Lower leg skin (tissue), 3 donors: Measurements from ENCODE around the gene CDH18.

Source experiments
- POLR2A ChIP-seq, 2 donors: fragments of 450-650 bp; IDR thresholded peaks; one replicate each; pipeline ENCODE4 v1.6.1; 2016 to 2017; ENCODE audit warnings: antibody characterized with exemption in 2 of 2, mild to moderate bottlenecking in 1 of 2, moderate library complexity in 1 of 2
- TF ChIP-seq, protein P1 (sequence below), 3 donors: fragments of 450-650 bp; IDR thresholded peaks; one replicate each; pipeline ENCODE4 v1.5.1; 2016; ENCODE audit warnings: antibody characterized with exemption in 3 of 3, mild to moderate bottlenecking in 3 of 3, moderate library complexity in 2 of 3

DNA sequence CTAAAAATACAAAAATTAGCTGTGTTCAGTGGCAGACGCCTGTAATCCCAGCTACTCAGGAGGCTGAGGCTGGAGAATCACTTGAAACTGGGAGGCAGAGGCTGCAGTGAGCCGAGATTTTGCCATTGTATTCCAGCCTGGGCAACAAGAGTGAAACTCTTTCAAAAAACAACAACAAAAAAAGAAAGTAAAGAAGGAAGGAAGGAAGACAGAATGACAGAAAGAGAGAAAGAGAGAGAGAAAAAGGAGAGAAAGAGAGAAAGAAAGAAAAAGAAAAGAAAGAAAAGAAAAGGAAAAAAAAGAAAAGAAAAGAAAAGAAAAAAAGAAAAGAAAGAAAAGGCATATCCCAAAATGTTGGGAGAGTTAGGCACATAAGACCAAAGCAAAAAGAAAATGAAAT lies 278.6 kb downstream of the CDH18 start:
- TF ChIP-seq, protein P1, sequence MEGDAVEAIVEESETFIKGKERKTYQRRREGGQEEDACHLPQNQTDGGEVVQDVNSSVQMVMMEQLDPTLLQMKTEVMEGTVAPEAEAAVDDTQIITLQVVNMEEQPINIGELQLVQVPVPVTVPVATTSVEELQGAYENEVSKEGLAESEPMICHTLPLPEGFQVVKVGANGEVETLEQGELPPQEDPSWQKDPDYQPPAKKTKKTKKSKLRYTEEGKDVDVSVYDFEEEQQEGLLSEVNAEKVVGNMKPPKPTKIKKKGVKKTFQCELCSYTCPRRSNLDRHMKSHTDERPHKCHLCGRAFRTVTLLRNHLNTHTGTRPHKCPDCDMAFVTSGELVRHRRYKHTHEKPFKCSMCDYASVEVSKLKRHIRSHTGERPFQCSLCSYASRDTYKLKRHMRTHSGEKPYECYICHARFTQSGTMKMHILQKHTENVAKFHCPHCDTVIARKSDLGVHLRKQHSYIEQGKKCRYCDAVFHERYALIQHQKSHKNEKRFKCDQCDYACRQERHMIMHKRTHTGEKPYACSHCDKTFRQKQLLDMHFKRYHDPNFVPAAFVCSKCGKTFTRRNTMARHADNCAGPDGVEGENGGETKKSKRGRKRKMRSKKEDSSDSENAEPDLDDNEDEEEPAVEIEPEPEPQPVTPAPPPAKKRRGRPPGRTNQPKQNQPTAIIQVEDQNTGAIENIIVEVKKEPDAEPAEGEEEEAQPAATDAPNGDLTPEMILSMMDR (IDR thresholded peaks at IDR 0.05), result no peak
- no peak for TF ChIP-seq POLR2A (IDR thresholded peaks at IDR 0.05)
